DMS 273 (cell line): ENCODE results near the gene RFXAP.

Source experiments
- DNase-seq: peaks from one replicate; lab custom pipeline; 2025; ENCODE audit not compliant: unreplicated experiment; lab: John Stamatoyannopoulos, UW

RFXAP gene

GRCh38 chr13:36815062-36815461 is 4.0 kb upstream of the RFXAP start:
- peak; percentile 44 for DNase-seq

GRCh38 chr13:36817996-36818803 is 822 bp upstream of the RFXAP start:
- DNase-seq = peak; percentile 28

GRCh38 chr13:36819739-36820090 is 693 bp downstream of the RFXAP start:
- peak; percentile 59 for DNase-seq

- no peak for DNase-seq
Measured at GRCh38 chr13:36820222-36820621, 1.2 kb downstream of the RFXAP start.

GRCh38 chr13:36822785-36823184 is 3.8 kb downstream of the RFXAP start:
- DNase-seq = no peak

GRCh38 chr13:36829753-36830152 is 10.7 kb downstream of the RFXAP start:
- no peak for DNase-seq

GRCh38 chr13:36831291-36831690 is 12.3 kb downstream of the RFXAP start:
- DNase-seq = no peak

- no peak for DNase-seq
Measured at GRCh38 chr13:36834299-36834698, 15.3 kb downstream of the RFXAP start.

- DNase-seq = no peak
Measured at GRCh38 chr13:36837354-36838092, 18.5 kb downstream of the RFXAP start.

GRCh38 chr13:36839281-36839680 is 20.3 kb downstream of the RFXAP start:
- no peak for DNase-seq

- DNase-seq = no peak
Measured at GRCh38 chr13:36839981-36840380, 21.0 kb downstream of the RFXAP start.

- no peak for DNase-seq
Measured at GRCh38 chr13:36840718-36841250, 21.8 kb downstream of the RFXAP start.

- peak; percentile 11 for DNase-seq
Measured at GRCh38 chr13:36841391-36841790, 22.4 kb downstream of the RFXAP start.

- no peak for DNase-seq
Measured at GRCh38 chr13:36847606-36848005, 28.6 kb downstream of the RFXAP start.

GRCh38 chr13:36848199-36848982 is 29.4 kb downstream of the RFXAP start:
- DNase-seq = peak; percentile 28

GRCh38 chr13:36850790-36851438 is 31.9 kb downstream of the RFXAP start:
- DNase-seq = peak; percentile 52

- no peak for DNase-seq
Measured at GRCh38 chr13:36857253-36857652, 38.2 kb downstream of the RFXAP start.

GRCh38 chr13:36858290-36858689 is 39.3 kb downstream of the RFXAP start:
- peak; percentile 79 for DNase-seq

- DNase-seq = no peak
Measured at GRCh38 chr13:36859259-36859658, 40.2 kb downstream of the RFXAP start.

GRCh38 chr13:36862002-36862685 is 43.1 kb downstream of the RFXAP start:
- no peak for DNase-seq
